ENCODE results near the gene ARID4B.

DNA sequence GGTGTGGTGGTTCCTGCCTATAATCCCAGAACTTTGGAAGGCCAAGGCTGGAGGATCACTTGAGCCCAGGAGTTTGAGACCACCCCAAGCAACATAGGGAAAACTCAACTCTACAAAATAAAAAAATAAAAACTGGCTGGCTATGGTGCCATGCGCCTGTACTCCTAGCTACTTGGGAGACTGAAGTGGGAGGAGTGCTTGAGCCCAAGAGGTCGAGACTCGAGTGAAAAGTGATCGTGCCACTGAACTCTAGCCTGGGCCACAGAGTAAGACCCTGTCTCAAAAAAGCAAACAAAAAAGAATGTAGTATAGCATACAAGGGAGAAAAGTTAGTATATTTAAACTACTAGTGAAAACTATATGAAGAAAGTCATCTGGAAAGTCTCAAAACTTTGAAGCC lies 66.7 kb downstream of the ARID4B start:
- TF ChIP-seq, protein P1, sequence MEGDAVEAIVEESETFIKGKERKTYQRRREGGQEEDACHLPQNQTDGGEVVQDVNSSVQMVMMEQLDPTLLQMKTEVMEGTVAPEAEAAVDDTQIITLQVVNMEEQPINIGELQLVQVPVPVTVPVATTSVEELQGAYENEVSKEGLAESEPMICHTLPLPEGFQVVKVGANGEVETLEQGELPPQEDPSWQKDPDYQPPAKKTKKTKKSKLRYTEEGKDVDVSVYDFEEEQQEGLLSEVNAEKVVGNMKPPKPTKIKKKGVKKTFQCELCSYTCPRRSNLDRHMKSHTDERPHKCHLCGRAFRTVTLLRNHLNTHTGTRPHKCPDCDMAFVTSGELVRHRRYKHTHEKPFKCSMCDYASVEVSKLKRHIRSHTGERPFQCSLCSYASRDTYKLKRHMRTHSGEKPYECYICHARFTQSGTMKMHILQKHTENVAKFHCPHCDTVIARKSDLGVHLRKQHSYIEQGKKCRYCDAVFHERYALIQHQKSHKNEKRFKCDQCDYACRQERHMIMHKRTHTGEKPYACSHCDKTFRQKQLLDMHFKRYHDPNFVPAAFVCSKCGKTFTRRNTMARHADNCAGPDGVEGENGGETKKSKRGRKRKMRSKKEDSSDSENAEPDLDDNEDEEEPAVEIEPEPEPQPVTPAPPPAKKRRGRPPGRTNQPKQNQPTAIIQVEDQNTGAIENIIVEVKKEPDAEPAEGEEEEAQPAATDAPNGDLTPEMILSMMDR (IDR thresholded peaks at IDR 0.05; ENCODE audit: borderline replicate concordance, extremely low read depth, low read length, poor library complexity, severe bottlenecking): no peak
- TF ChIP-seq EZH2 (IDR thresholded peaks at IDR 0.05; ENCODE audit: borderline replicate concordance, low read depth, low read length, severe bottlenecking): no peak

Data from DND-41 (cell line).